HFFc6 (cell line): ENCODE measurements around the gene TRPM2. TPM values are rescaled to one million over a fixed set of nuclear protein-coding genes. Genes with fewer than 3 reads are reported as not detected.

Experiments used
- DNase-seq: peaks from one replicate; pipeline ENCODE4 v3.0.0-alpha.2; 2018
- H3K27ac Mint-ChIP-seq: 2 replicates; pipeline ENCODE4 v1.8.0; 2020; ENCODE audit warnings: mild to moderate bottlenecking, mixed read lengths
- H3K27me3 Mint-ChIP-seq: 2 replicates; pipeline ENCODE4 v1.8.0; 2021; ENCODE audit warnings: mild to moderate bottlenecking, moderate library complexity, mixed read lengths; ENCODE audit not compliant: insufficient read depth
- H3K36me3 Mint-ChIP-seq: 2 replicates; pipeline ENCODE4 v1.8.0; 2021; ENCODE audit warnings: low read depth, mixed read lengths
- H3K4me1 Mint-ChIP-seq: 2 replicates; pipeline ENCODE4 v1.8.0; 2020; ENCODE audit warnings: low read depth, mixed read lengths
- H3K4me3 Mint-ChIP-seq: 2 replicates; pipeline ENCODE4 v1.8.0; 2020; ENCODE audit warnings: mild to moderate bottlenecking, moderate library complexity, mixed read lengths
- H3K9me3 Mint-ChIP-seq: 2 replicates; pipeline ENCODE4 v1.8.0; 2020; ENCODE audit warnings: mild to moderate bottlenecking, mixed read lengths
- total RNA-seq, 6 experiments: library from RNA; stranded (reverse); fragmentation: NEBNext Ultra II Directional; extraction: Animal tissue kit (Norgen Biotek cat#: 25700); gene quantifications; 2 replicates in 1 of 6; 3 replicates in 5 of 6; pipeline ENCODE4 v1.2.3, GENCODE V29; 2021
- TF ChIP-seq, protein P1 (sequence below): fragments of 200-600 bp; sonication (generic); IDR thresholded peaks from 2 replicates; pipeline ENCODE4 v1.5.0; 2021; ENCODE audit warnings: antibody characterized with exemption, mild to moderate bottlenecking

The TRPM2 gene
- total RNA-seq, 6 experiments from 2014 or later: 0.09 to 0.31 (median 0.20) TPM; not detected in 2

DNA sequence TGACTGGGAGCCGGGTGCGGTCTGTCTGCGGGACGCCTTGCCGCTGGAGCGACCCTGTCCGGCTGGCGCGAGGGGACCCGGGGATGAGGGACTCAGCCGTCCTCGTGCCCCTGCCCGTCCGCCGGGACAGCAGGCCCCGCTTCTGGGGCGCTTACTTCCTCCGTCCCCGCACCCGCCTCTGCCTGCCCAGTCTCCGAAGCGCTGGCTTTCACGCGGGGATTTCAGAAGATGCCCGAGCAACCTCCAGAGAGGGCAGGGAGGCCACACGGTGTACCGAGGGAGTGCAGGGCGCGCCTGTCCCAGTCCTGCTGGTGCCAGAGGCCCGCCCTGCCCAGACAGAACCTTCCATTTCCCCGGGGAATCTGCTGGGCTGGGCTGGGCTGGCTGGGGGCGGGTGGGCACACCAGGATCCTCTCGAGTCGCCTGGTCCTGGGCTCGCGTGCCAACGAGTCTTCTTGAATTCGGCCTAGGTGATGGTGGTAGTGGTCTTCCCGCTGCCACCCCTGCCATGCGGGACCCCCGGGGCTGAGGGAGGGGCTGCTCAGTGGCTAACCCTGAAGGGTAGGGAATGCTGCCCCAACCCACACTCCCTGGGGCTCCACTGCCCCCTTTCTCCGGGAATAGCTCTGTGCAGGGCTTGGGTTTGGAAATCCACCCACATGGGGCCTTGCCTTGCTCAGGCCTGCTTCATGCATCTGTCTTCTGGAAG is 2.5 kb upstream of the TRPM2 start:
- Mint-ChIP-seq H3K4me3 (no peak overlapping the region), H3K27ac (no peak overlapping the region), H3K4me1 (no peaks in the 10 kb centered on the region), H3K27me3 (peaks cover 57% of the 10 kb centered on the region), H3K36me3 (no peaks in the 10 kb centered on the region), H3K9me3 (no peaks in the 10 kb centered on the region)
- TF ChIP-seq, protein P1, sequence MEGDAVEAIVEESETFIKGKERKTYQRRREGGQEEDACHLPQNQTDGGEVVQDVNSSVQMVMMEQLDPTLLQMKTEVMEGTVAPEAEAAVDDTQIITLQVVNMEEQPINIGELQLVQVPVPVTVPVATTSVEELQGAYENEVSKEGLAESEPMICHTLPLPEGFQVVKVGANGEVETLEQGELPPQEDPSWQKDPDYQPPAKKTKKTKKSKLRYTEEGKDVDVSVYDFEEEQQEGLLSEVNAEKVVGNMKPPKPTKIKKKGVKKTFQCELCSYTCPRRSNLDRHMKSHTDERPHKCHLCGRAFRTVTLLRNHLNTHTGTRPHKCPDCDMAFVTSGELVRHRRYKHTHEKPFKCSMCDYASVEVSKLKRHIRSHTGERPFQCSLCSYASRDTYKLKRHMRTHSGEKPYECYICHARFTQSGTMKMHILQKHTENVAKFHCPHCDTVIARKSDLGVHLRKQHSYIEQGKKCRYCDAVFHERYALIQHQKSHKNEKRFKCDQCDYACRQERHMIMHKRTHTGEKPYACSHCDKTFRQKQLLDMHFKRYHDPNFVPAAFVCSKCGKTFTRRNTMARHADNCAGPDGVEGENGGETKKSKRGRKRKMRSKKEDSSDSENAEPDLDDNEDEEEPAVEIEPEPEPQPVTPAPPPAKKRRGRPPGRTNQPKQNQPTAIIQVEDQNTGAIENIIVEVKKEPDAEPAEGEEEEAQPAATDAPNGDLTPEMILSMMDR: no peak
- DNase-seq: no peak

DNA sequence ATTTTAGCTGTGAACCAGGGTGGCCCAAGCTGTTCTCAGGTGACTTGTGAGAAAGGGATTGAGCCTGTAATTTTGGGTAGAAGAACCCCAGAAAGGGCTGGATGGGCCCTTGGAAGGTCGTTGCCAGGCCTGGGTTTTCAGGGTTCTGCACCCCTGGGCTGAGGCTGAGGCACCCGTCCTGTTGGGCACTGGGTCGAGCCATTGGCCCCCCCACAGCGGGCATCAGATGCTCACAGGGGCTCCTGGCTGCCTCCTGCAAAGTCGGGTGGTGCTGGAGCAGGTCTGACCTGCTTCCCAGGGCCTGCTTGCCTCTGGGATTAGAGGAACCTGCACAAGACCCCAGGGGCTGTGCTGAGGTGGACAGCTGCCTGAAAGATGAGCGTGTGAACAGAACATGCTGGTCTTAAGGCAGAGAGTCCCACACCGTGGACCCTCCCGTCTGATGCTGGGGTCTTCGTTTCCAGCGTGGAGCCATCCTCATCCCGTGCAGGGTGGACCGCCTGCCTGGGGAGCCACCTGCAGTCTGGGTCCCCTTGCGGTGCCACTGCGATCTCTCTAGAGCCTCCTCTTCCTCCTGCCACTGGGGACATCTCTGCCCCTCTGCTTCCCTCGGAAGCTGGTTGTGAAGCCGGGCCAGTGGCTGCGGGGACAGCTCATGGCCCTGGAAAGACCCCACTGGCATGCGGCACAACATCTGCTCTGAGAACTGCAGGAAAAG is 1.7 kb upstream of the TRPM2 start:
- H3K27me3 Mint-ChIP-seq: peaks cover 52% of the 10 kb centered on the region
- H3K9me3 Mint-ChIP-seq: no peaks in the 10 kb centered on the region
- no peak for DNase-seq
- H3K36me3 Mint-ChIP-seq: no peaks in the 10 kb centered on the region
- no peak overlapping the region for H3K27ac Mint-ChIP-seq
- no peak overlapping the region for H3K4me3 Mint-ChIP-seq
- TF ChIP-seq, protein P1: no peak
- no peaks in the 10 kb centered on the region for H3K4me1 Mint-ChIP-seq

DNA sequence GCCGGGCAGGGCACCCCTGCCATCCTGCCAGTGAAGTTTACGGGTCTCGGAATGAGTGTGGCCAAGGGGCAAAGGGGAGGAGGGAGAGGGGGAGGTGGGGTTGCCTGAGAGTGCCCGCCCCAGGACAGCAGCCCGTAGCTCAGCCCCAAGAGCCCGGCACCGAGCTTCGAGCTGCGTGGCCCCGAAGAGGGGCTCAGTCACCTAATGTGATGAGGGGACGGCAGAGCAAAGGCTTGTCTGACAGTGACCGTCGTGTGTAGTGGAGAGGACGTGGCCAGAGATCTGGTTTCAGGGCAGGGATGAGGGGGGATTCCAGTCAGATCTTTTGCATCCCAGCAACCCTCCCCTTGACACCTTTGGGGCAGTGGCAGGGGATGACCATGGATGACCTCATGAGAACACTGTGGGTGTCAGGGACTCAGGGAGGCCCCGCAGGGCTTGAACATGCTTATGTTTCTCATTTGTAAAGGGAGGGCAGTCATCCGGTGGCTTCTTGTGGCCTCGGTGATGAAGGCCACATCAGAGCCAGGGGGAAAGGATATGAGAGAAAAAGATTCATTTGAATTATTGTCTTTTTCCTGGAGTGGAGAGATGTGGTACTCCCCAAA is 1.1 kb upstream of the TRPM2 start:
- TF ChIP-seq, protein P1: no peak
- Mint-ChIP-seq H3K4me3 (no peak overlapping the region), H3K9me3 (no peaks in the 10 kb centered on the region), H3K36me3 (no peaks in the 10 kb centered on the region), H3K27me3 (peaks cover 53% of the 10 kb centered on the region), H3K4me1 (no peaks in the 10 kb centered on the region), H3K27ac (no peak overlapping the region)
- no peak for DNase-seq

DNA sequence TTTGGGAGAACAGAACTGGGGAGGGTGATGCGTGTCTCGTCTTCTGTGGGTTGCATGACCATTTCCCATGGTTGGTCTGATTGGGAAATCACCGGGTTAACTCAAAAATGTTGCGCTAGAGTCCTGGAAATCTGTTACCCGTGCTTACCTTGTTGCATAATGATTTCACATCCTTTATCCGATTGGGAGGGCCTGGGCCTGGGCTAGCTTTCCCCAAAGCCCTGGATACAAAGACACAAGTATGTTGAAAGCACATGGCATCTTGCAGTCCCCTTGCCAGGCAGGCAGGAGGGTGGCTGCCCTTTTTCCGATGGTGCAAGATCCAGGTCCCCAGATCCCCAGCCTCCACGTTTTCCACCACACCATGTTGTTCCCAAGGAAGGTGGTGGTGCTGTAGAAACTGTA is 582 bp downstream of the TRPM2 start:
- no peaks in the 10 kb centered on the region for H3K4me1 Mint-ChIP-seq
- H3K27me3 Mint-ChIP-seq: peaks cover 53% of the 10 kb centered on the region
- no peak for DNase-seq
- no peak overlapping the region for H3K4me3 Mint-ChIP-seq
- peaks cover 8% of the 10 kb centered on the region; the same call in 1 of the 2 replicates for H3K9me3 Mint-ChIP-seq
- no peak overlapping the region for H3K27ac Mint-ChIP-seq
- TF ChIP-seq, protein P1: no peak
- H3K36me3 Mint-ChIP-seq: no peaks in the 10 kb centered on the region

DNA sequence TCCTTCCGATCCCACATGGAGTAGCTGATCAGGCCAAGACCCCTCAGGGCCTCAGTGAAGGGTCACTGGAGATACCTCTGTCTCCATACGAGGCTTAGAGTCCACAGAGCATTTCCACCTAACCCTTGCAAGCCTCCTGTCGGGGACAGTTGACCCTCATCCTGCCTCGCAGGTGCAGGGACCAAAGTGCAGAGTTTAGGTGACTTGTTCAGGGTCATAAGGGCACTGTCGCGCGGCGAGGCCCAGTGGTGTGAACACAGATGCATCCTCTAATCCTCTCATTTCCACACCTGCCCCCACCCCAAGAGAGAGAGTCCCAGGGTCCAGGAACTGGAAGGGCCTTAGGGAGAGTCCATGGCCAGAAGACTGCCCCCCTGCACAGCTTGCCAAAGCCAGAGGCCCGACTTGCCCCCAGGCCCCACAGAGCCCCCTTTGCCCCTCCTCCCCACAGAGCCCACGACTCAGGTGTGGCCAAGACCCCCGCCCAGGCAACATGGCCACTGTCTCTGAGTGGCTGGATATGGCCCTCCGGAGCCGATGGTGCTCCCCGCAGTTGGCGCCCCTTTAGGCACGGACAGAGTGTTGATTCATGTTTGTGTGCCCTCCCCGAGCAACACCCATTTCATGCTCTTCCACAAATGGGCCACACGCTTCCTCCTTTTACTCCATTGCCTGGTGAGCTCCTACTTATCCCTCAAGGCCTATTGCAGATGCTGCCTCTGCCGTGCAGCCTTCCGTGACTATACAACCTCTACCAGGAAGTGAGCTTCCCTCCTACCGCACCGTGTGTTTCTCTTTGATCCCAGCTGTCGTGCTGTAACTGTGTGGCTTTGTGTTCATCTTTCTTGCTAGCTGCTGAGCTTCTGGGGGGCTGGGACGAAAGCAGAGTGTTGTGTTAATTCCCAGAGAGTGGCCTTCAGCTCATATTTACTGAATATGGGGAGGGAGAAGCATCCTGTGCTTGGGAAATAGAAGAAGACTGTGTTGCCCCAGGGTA is 1.7 kb downstream of the TRPM2 start:
- Mint-ChIP-seq H3K36me3 (no peaks in the 10 kb centered on the region), H3K4me1 (no peaks in the 10 kb centered on the region), H3K9me3 (peaks cover 9% of the 10 kb centered on the region; the same call in 1 of the 2 replicates), H3K27me3 (peaks cover 47% of the 10 kb centered on the region), H3K27ac (no peak overlapping the region), H3K4me3 (no peak overlapping the region)
- DNase-seq: no peak
- TF ChIP-seq, protein P1: no peak
